K562 (cell line): Measurements from ENCODE around the gene ABHD17B. TPM values are rescaled to one million over a fixed set of nuclear protein-coding genes. Genes with fewer than 3 reads are reported as not detected.

Source experiments
- ATAC-seq: fragments of 200-7000 bp; cut with Tn5 transposase; 3 replicates; pipeline ENCODE4 v1.9.1; 2020; ENCODE audit warnings: moderate library complexity
- BruUV-seq: library from RNA; stranded (reverse); fragments of 400-500 nt; replicated peaks from 2 replicates; lab custom pipeline; 2021; lab: Mats Ljungman, UMichigan
- CTCF ChIA-PET: fragments of 300-600 bp; formaldehyde crosslinking; extraction: SDS; loops from one replicate; lab custom pipeline; 2021; ENCODE audit warnings: low intra/inter-chr PET ratio; lab: Yijun Ruan, JAX
- POLR2A ChIA-PET: fragments of 300-600, 350-650 bp; sonication (Branson Sonifier 250); formaldehyde crosslinking; extraction: SDS; loops from one replicate; lab custom pipeline; 2021; ENCODE audit warnings: antibody characterized with exemption, inconsistent platforms; lab: Yijun Ruan, JAX
- DNase-seq, 4 experiments: peaks; one replicate each; pipeline versions ENCODE4 v3.0.0 to v3.0.0-alpha.2; 2011 to 2018; ENCODE audit warnings: low spot score in 3 of 4, mixed read lengths in 3 of 4; ENCODE audit errors: extremely low read depth in 1 of 4
- FAIRE-seq: peaks from 2 replicates; lab custom pipeline; 2011; peaks lifted over from hg19 to GRCh38; lab: Jason Lieb, UNC
- H2AFZ ChIP-seq: 2 replicates; pipeline ENCODE4 v1.6.0; 2011; ENCODE audit warnings: low read depth, low read length, control low read depth, inconsistent platforms
- H3K27ac ChIP-seq: fragments of 200-600 bp; 3 replicates; pipeline ENCODE4 v1.8.0; 2011; ENCODE audit warnings: low read depth, mild to moderate bottlenecking, control low read depth, inconsistent platforms, low read length, moderate library complexity, mixed read lengths; ENCODE audit errors: extremely low read depth
- H3K27me3 ChIP-seq, 2 experiments: fragments of 300-600 bp in 1 of 2; 2 replicates in 1 of 2; 3 replicates in 1 of 2; pipeline versions ENCODE4 v1.6.0 to v1.8.0; 2011; ENCODE audit warnings: inconsistent platforms in 2 of 2, low read length in 2 of 2, mild to moderate bottlenecking in 1 of 2, mixed read lengths in 1 of 2, moderate library complexity in 1 of 2; ENCODE audit not compliant: control insufficient read depth in 2 of 2, insufficient read depth in 2 of 2
- H3K36me3 ChIP-seq: fragments of 300-600 bp; 3 replicates; pipeline ENCODE4 v1.8.0; 2011; ENCODE audit warnings: mild to moderate bottlenecking, low read length, inconsistent platforms; ENCODE audit not compliant: control insufficient read depth, insufficient read depth
- H3K4me1 ChIP-seq, 2 experiments: fragments of 200-600 bp in 1 of 2; replicated peaks in 1 of 2; 2 replicates in 1 of 2; 3 replicates in 1 of 2; pipeline versions ENCODE4 v1.5.1 to v1.8.0; 2011; ENCODE audit warnings: inconsistent platforms in 2 of 2, low read length in 2 of 2, mild to moderate bottlenecking in 1 of 2, mixed read lengths in 1 of 2, moderate library complexity in 1 of 2; ENCODE audit not compliant: control insufficient read depth in 2 of 2, insufficient read depth in 2 of 2
- H3K4me2 ChIP-seq: 2 replicates; pipeline ENCODE4 v1.6.1; 2011; ENCODE audit warnings: low read length, control low read depth, inconsistent platforms, mixed read lengths; ENCODE audit not compliant: insufficient read depth
- H3K4me3 ChIP-seq: fragments of 200-600 bp; sonication (generic), shearing (Covaris generic); 2 replicates; pipeline ENCODE4 v1.5.1; 2016; ENCODE audit warnings: control low read depth, inconsistent platforms
- H3K79me2 ChIP-seq: fragments of 200-600 bp; 3 replicates; pipeline ENCODE4 v1.8.0; 2011; ENCODE audit warnings: low read length, inconsistent platforms; ENCODE audit not compliant: control insufficient read depth, insufficient read depth
- H3K9ac ChIP-seq, 2 experiments: 2 replicates each; pipeline versions ENCODE4 v1.6.0 to v1.6.1; 2011; ENCODE audit warnings: low read depth in 2 of 2, low read length in 2 of 2, control low read depth in 1 of 2, inconsistent platforms in 1 of 2, mild to moderate bottlenecking in 1 of 2, mixed read lengths in 1 of 2; ENCODE audit not compliant: insufficient read depth in 1 of 2
- H3K9me1 ChIP-seq: one replicate; pipeline ENCODE4 v1.6.0; 2011; ENCODE audit warnings: inconsistent platforms, mild to moderate bottlenecking, low read length, moderate library complexity; ENCODE audit not compliant: control insufficient read depth, insufficient read depth
- H3K9me3 ChIP-seq: replicated peaks from 2 replicates; pipeline ENCODE4 v1.5.1; 2011; ENCODE audit warnings: low read depth, low read length, inconsistent platforms; ENCODE audit not compliant: control insufficient read depth, insufficient read depth
- H4K20me1 ChIP-seq: replicated peaks from 2 replicates; pipeline ENCODE4 v1.6.1; 2011; ENCODE audit warnings: low read length, inconsistent platforms, mixed read lengths; ENCODE audit not compliant: control insufficient read depth, insufficient read depth
- MEF2D ChIP-seq: conservative IDR thresholded peaks from 2 replicates; pipeline ENCODE4 v1.6.1; 2016; ENCODE audit warnings: low read depth, missing genetic modification characterization, missing compliant biosample characterization
- NCOA1 ChIP-seq: fragments of 450-650 bp; IDR thresholded peaks from 2 replicates; pipeline ENCODE4 v1.6.1; 2016; ENCODE audit warnings: low read depth
- NEUROD1 ChIP-seq: fragments of 150-350 bp; IDR thresholded peaks from 2 replicates; pipeline ENCODE4 v1.6.1; 2014; ENCODE audit warnings: borderline replicate concordance, low read length, low read depth; ENCODE audit not compliant: partially characterized antibody
- ZNF644 ChIP-seq: fragments of 200-800 bp; sonication (Bioruptor generic); IDR thresholded peaks from 2 replicates; pipeline ENCODE4 v1.6.1; 2016; ENCODE audit warnings: low read depth, missing genetic modification characterization, missing compliant biosample characterization
- WGBS: fragments of 100-300 bp; shearing (Covaris generic); methylation state at CpG from one replicate; pipeline ENCODE4 v1.1.6; 2016; ENCODE audit warnings: low coverage, mixed read lengths; ENCODE audit not compliant: insufficient coverage; ENCODE audit errors: missing lambda C conversion rate; 5-methylcytosine and 5-hydroxymethylcytosine counted together
- in situ Hi-C: fragments of 300-500 bp; cut with MboI; formaldehyde crosslinking; loops from 4 replicates; pipeline ENCODE4 v1.15.0; 2018; ENCODE audit warnings: inconsistent platforms, mixed read lengths
- intact Hi-C: fragments of 100-400 bp; cut with micrococcal nuclease; formaldehyde crosslinking; loops from 2 replicates; pipeline ENCODE4 v1.14.2; 2022
- polyA plus RNA-seq, 8 experiments: library from polyadenylated mRNA; depleted of rRNA in 4 of 8; stranded (reverse) in 5 of 8; unstranded in 3 of 8; fragments of >200 nt; fragmentation: Nextera tagmentation in 2 of 8; fragmentation: Illumina TruSeq in 1 of 8; extraction: Ambion mirVana in 2 of 8; extraction: Trizol in 1 of 8; gene quantifications; 2 replicates each; pipeline versions ENCODE4 v1.2.1 to v1.2.3, GENCODE V29; 2011 to 2014; ENCODE audit warnings: inconsistent platforms in 1 of 8, missing spikeins in 1 of 8
- total RNA-seq, 7 experiments: library from RNA; depleted of rRNA in 6 of 7; stranded (reverse); fragments of >200 nt in 6 of 7; fragmentation: Illumina TruSeq in 2 of 7; extraction: Trizol in 2 of 7; gene quantifications; 2 replicates each; pipeline versions ENCODE4 v1.2.1 to v1.2.3, GENCODE V29; 2011 to 2021; ENCODE audit warnings: low replicate concordance in 1 of 7

ABHD17B gene
- total and polyA plus RNA-seq, 9 of the 15 experiments (the other 6 are each of a cell fraction or from before 2014, with no cell fraction given) = 1.9 to 13.4 (median 10.1) TPM

DNA sequence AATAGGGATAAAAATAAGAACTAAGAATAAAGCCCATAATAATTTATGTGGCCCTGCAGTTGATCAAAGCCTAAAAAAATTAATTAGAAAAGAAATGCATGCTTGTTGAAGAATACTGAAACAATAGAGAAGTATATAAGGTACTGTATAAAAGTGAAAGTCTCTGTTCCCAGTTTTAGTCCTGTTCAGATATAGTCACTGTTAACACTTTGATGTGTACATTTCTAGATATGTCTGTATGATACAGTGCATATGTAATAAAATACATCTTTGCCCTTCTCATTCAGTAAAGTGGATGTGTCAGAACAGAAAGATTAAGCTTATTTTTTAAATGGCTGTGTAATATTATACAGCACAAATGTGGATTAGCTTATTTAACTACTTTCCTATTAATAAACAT lies 4.5 kb upstream of the ABHD17B start:
- no peak for FAIRE-seq
- no peaks in the 10 kb centered on the region for H3K36me3 ChIP-seq
- no peak overlapping the region for H3K27ac ChIP-seq
- H3K9me1 ChIP-seq = no peaks in the 10 kb centered on the region
- POLR2A ChIA-PET = interaction anchor here (0.9 to 2.2 kb wide), 3 partner anchors 10 to 13 kb away, joined by 3 to 7 read pairs (median 3); no protein-coding TSS in a partner anchor
- ATAC-seq = no peak
- CTCF ChIA-PET = no interaction called here
- BruUV-seq = no TSS peak
- no peaks in the 10 kb centered on the region for H3K9me3 ChIP-seq
- H3K9ac ChIP-seq = no peak overlapping the region
- no peak overlapping the region for H3K4me2 ChIP-seq
- no peak for TF ChIP-seq NCOA1
- TF ChIP-seq ZNF644 (tag) = no peak
- no peaks in the 10 kb centered on the region for H3K27me3 ChIP-seq
- H3K4me3 ChIP-seq = no peak overlapping the region
- intact Hi-C loops (no loop called here), in situ Hi-C loops (no loop called here)
- no peaks in the 10 kb centered on the region for H4K20me1 ChIP-seq
- DNase-seq = no peak
- peaks cover 66% of the 10 kb centered on the region for H3K79me2 ChIP-seq
- peaks cover 0 to 4% of the 10 kb centered on the region in 2 experiments; a peak in 3 of 5 replicates for H3K4me1 ChIP-seq
- no peak overlapping the region for H2AFZ ChIP-seq

DNA sequence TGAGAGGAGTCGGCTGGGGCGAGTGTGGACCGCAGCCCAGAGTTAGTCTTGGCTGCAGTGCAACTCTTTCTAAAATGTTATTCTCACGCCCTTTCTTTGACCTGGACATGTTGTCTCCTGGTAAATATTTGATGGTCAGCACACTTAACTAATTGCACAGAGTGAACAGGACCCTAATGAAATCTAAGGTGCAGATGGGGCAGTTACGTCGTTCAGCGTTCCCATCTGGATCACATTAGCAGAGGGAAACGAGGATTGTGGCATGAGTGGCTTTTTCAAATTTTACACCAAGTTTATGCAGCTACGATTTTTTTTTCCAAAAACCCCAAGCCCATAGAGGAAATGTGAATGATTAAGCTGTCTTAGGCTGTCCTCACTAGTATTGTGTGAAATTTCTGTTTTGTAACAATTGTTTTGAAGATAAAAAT lies 929 bp upstream of the ABHD17B start:
- Histone ChIP-seq H3K27me3 (no peaks in the 10 kb centered on the region), H2AFZ (peak overlapping the region; percentile 94), H3K36me3 (no peaks in the 10 kb centered on the region), H3K79me2 (peaks cover 91% of the 10 kb centered on the region), H4K20me1 (0 out of 2 replicates have a peak, but pooled peaks cover 9% of the 10 kb centered on the region), H3K4me3 (peak overlapping the region; percentile 62), H3K9me1 (no peaks in the 10 kb centered on the region), H3K9ac (peak overlapping the region; percentile 73 to 88; a peak in 3 of 4 replicates), H3K27ac (peak overlapping the region; percentile 81), H3K4me1 (peaks cover 5% of the 10 kb centered on the region in 2 experiments; a peak in 3 of 5 replicates), H3K9me3 (no peaks in the 10 kb centered on the region), H3K4me2 (peak overlapping the region; percentile 95)
- TSS peak; percentile 70 for BruUV-seq
- in situ Hi-C loops (no loop called here), intact Hi-C loops (no loop called here)
- ATAC-seq (no peak), FAIRE-seq (no peak), DNase-seq (peak in 1 of 4 experiments; percentile 9)
- 0% methylated on average over 7 of the region's 9 CpGs for WGBS
- ChIA-PET POLR2A (interaction anchor here (0.7 kb wide), 1 partner anchor 1869 kb away, joined by 3 read pairs; no protein-coding TSS in a partner anchor), CTCF (no interaction called here)
- no peak for TF ChIP-seq MEF2D (tag)
- no peak for TF ChIP-seq NEUROD1
